DND-41 (cell line): ENCODE results near the gene NPFFR1.

Experiments
- ATAC-seq: fragments of 200-7000 bp; cut with Tn5 transposase; 3 replicates; pipeline ENCODE4 v1.9.1; 2021; ENCODE audit warnings: low read depth; ENCODE audit not compliant: insufficient read depth
- DNase-seq: peaks from one replicate; pipeline ENCODE4 v3.0.0-alpha.2; 2020
- H2AFZ ChIP-seq: 2 replicates; pipeline ENCODE4 v1.6.0; 2012; ENCODE audit warnings: low read depth, low read length
- H3K27ac ChIP-seq: 2 replicates; pipeline ENCODE4 v1.5.1; 2012; ENCODE audit warnings: low read length, inconsistent platforms
- H3K27me3 ChIP-seq: fragments of 200-600 bp; sonication (generic); 2 replicates; pipeline ENCODE4 v1.6.0; 2012; ENCODE audit warnings: low read length, mild to moderate bottlenecking, inconsistent platforms; ENCODE audit not compliant: insufficient read depth, poor library complexity
- H3K36me3 ChIP-seq: 2 replicates; pipeline ENCODE4 v1.5.1; 2012; ENCODE audit warnings: low read length, inconsistent platforms; ENCODE audit not compliant: insufficient read depth
- H3K4me1 ChIP-seq: 2 replicates; pipeline ENCODE4 v1.5.1; 2012; ENCODE audit warnings: mild to moderate bottlenecking, low read length; ENCODE audit not compliant: insufficient read depth
- H3K4me2 ChIP-seq: 2 replicates; pipeline ENCODE4 v1.6.0; 2012; ENCODE audit warnings: mild to moderate bottlenecking, moderate library complexity, low read length, inconsistent platforms; ENCODE audit not compliant: insufficient read depth
- H3K4me3 ChIP-seq, 2 experiments: fragments of 200-600 bp in 1 of 2; shearing (Covaris generic) in 1 of 2; 2 replicates each; pipeline ENCODE4 v1.5.1; 2012 to 2016; ENCODE audit warnings: inconsistent platforms in 2 of 2, low read length in 2 of 2, mild to moderate bottlenecking in 2 of 2, low read depth in 1 of 2, moderate library complexity in 1 of 2
- H3K79me2 ChIP-seq: 2 replicates; pipeline ENCODE4 v1.6.0; 2012; ENCODE audit warnings: low read length, inconsistent platforms; ENCODE audit not compliant: insufficient read depth
- H3K9ac ChIP-seq: 2 replicates; pipeline ENCODE4 v1.6.0; 2012; ENCODE audit warnings: low read depth, mild to moderate bottlenecking, inconsistent platforms, low read length, moderate library complexity
- H3K9me3 ChIP-seq: 2 replicates; pipeline ENCODE4 v1.5.1; 2012; ENCODE audit warnings: low read length, moderate library complexity, mild to moderate bottlenecking, inconsistent platforms; ENCODE audit not compliant: insufficient read depth, severe bottlenecking
- H4K20me1 ChIP-seq: 2 replicates; pipeline ENCODE4 v1.6.0; 2012; ENCODE audit warnings: low read length; ENCODE audit not compliant: insufficient read depth
- CTCF ChIP-seq: IDR thresholded peaks from 2 replicates; pipeline ENCODE4 v1.5.1; 2012; ENCODE audit warnings: borderline replicate concordance, low read length, moderate library complexity, mild to moderate bottlenecking; ENCODE audit not compliant: poor library complexity, severe bottlenecking; ENCODE audit errors: extremely low read depth
- EZH2 ChIP-seq: IDR thresholded peaks from 3 replicates; pipeline ENCODE4 v1.6.1; 2012; ENCODE audit warnings: borderline replicate concordance, low read depth, mild to moderate bottlenecking, moderate library complexity, low read length, inconsistent platforms; ENCODE audit not compliant: severe bottlenecking

Gene NPFFR1

GRCh38 chr10:70256463-70256862, 27.3 kb downstream of the NPFFR1 start:
- Histone ChIP-seq H3K4me3 (no peak overlapping the region), H3K4me1 (no peaks in the 10 kb centered on the region), H3K27ac (no peak overlapping the region), H3K9me3 (no peaks in the 10 kb centered on the region), H3K27me3 (peaks cover 5% of the 10 kb centered on the region), H3K36me3 (no peaks in the 10 kb centered on the region), H3K9ac (no peak overlapping the region), H3K79me2 (no peaks in the 10 kb centered on the region), H3K4me2 (no peak overlapping the region), H2AFZ (no peak overlapping the region), H4K20me1 (no peaks in the 10 kb centered on the region)
- ATAC-seq = no peak
- no peak for DNase-seq
- TF ChIP-seq CTCF = no peak
- no peak for TF ChIP-seq EZH2

DNA sequence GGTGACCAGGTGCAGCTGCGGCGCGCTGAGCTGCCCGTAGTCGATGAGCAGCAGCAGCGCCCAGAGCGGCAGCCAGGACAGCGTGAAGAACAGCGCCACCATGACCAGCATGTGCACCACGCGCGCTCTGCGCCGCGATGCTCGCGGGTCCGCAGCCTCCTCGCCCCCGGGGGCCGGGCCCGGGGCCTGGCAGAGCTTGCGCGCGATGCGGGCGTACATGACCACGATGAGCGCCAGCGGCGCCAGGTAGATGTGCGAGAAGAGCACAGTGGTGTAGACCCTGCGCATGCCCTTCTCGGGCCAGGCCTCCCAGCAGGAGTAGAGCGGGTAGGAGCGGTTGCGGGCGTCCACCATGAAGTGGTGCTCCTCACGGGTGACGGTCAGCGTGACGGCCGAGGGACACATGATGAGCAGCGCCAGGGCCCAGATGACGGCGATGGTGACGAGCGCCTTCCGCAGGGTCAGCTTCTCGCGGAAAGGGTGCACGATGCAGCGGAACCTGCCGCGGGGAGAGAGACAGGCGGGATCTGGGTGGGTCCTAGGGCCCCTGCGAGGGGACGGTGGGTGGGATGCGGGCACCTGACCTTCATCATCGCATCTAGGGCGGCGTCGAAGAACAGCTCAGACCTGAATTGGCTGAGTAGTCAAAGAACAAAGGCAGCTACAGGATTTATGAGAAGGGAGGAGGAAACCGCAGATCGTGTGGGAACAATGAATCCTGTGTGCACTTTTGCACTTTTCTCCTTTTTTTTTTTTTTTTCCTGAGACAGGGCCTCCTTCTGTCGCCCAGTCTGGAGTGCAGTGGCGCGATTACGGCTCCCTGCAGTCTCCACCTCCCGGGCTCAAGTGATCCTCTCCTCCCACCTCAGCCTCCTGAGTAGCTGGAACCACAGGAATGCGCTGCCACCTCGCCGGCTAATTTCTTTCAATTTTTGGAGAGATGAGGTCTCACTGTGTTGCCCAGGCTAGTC, 28.2 kb downstream of the NPFFR1 start:
- H2AFZ ChIP-seq = no peak overlapping the region
- peaks cover 5% of the 10 kb centered on the region for H3K27me3 ChIP-seq
- H3K36me3 ChIP-seq = no peaks in the 10 kb centered on the region
- no peaks in the 10 kb centered on the region for H4K20me1 ChIP-seq
- no peak overlapping the region for H3K4me2 ChIP-seq
- H3K9ac ChIP-seq = no peak overlapping the region
- H3K9me3 ChIP-seq = no peaks in the 10 kb centered on the region
- no peaks in the 10 kb centered on the region for H3K4me1 ChIP-seq
- DNase-seq (no peak), ATAC-seq (no peak)
- TF ChIP-seq CTCF (no peak), EZH2 (no peak)
- H3K27ac ChIP-seq = no peak overlapping the region
- H3K79me2 ChIP-seq = no peaks in the 10 kb centered on the region
- H3K4me3 ChIP-seq = no peak overlapping the region

DNA sequence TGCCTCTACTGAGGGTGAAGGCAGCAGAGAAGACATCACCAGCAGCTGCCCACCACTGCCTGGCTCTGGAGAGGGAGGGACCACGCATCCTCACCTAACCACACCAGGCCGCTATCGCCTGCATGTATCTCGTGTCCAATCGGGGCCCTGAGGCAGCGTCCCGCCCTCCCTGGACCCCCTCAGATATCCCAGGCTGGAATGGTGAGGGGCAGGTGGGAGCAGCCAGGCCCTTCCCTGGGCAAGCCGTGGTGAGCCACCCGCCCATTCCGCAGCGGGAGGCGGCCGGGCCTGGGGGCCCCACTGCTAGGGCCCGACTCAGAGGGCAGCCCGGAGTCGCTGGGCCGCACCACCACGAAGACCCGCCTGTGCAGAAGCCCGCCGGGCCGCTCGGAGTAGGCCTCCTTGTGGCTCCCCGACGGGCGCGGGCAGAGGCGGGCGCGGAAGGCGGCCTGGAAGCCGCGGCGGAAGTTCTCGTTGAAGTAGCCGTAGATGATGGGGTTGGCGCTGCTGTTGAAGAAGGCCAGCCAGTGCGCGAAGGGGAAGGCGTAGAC, 29.0 kb downstream of the NPFFR1 start:
- Histone ChIP-seq H3K9ac (no peak overlapping the region), H3K4me2 (no peak overlapping the region), H3K9me3 (no peaks in the 10 kb centered on the region), H3K4me1 (no peaks in the 10 kb centered on the region), H4K20me1 (no peaks in the 10 kb centered on the region), H3K4me3 (no peak overlapping the region), H3K79me2 (no peaks in the 10 kb centered on the region), H3K27ac (no peak overlapping the region), H2AFZ (no peak overlapping the region), H3K27me3 (peaks cover 5% of the 10 kb centered on the region), H3K36me3 (no peaks in the 10 kb centered on the region)
- ATAC-seq (no peak), DNase-seq (no peak)
- no peak for TF ChIP-seq EZH2
- TF ChIP-seq CTCF = no peak
